ENCODE measurements around the gene EFCAB11. TPM values are rescaled to one million over a fixed set of nuclear protein-coding genes. Genes with fewer than 3 reads are reported as not detected.
A peak's percentile ranks its signal among the peaks of the same experiment; 100 is the strongest.
"Not testable (repeated sequence)": the region's sequence is repeated elsewhere in the genome, so short reads cannot be mapped to it uniquely, and the experiment has no call there.

EFCAB11 gene
- total RNA-seq, 3 donors from 2014 or later, result 6.4 to 13.6 (median 6.9) TPM

- H3K36me3 ChIP-seq, result no peaks in the 10 kb centered on the region
- intact Hi-C loops (cut with DNase I; ENCODE audit: low total_unique reads), result no loop called here
- H3K4me1 ChIP-seq, result no peaks in the 10 kb centered on the region
- H3K9me3 ChIP-seq, result no peaks in the 10 kb centered on the region
- H3K27me3 ChIP-seq, result no peaks in the 10 kb centered on the region
- DNase-seq (ENCODE audit: low spot score in 2 of 2), result no peak
- no peak overlapping the region for H3K27ac ChIP-seq
- TF ChIP-seq, protein P1, sequence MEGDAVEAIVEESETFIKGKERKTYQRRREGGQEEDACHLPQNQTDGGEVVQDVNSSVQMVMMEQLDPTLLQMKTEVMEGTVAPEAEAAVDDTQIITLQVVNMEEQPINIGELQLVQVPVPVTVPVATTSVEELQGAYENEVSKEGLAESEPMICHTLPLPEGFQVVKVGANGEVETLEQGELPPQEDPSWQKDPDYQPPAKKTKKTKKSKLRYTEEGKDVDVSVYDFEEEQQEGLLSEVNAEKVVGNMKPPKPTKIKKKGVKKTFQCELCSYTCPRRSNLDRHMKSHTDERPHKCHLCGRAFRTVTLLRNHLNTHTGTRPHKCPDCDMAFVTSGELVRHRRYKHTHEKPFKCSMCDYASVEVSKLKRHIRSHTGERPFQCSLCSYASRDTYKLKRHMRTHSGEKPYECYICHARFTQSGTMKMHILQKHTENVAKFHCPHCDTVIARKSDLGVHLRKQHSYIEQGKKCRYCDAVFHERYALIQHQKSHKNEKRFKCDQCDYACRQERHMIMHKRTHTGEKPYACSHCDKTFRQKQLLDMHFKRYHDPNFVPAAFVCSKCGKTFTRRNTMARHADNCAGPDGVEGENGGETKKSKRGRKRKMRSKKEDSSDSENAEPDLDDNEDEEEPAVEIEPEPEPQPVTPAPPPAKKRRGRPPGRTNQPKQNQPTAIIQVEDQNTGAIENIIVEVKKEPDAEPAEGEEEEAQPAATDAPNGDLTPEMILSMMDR (IDR thresholded peaks at IDR 0.05), result no peak
- no peak for TF ChIP-seq POLR2AphosphoS5 (IDR thresholded peaks at IDR 0.05)
- TF ChIP-seq POLR2A (IDR thresholded peaks at IDR 0.05), result no peak
- no peak overlapping the region for H3K4me3 ChIP-seq
These were observed 55.2 kb downstream of the EFCAB11 start for GRCh38 chr14:89899291-89899690.

DNA sequence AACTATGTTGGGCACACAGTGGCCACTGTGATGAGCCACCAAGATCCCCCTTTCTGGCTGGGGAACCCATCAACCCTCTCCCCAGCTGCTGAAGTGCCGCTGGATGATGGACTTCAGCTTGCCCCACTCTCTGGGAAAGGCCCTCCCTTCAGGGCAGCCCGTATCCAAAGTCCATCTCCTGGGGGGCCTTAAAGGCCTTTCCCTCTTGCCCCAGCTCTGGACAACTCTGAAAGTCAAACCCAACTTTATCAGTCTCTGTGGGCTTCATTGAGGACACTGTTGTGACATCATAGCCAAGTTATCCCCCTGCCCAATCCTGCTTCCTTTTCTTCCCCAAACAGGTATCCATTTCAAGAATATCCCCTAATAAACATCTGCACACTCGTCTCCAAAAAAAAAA lies 61.1 kb downstream of the EFCAB11 start:
- H3K9me3 ChIP-seq; H3K4me1 ChIP-seq; H3K27me3 ChIP-seq; H3K4me3 ChIP-seq; intact Hi-C loops (cut with DNase I; ENCODE audit: low total_unique reads); H3K27ac ChIP-seq; H3K36me3 ChIP-seq; DNase-seq (ENCODE audit: low spot score in 2 of 2): not testable (repeated sequence)

- Histone ChIP-seq H3K27me3 (no peaks in the 10 kb centered on the region), H3K9me3 (no peaks in the 10 kb centered on the region), H3K27ac (no peak overlapping the region), H3K36me3 (no peaks in the 10 kb centered on the region), H3K4me1 (no peaks in the 10 kb centered on the region), H3K4me3 (no peak overlapping the region)
- intact Hi-C loops (cut with DNase I; ENCODE audit: low total_unique reads), result no loop called here
- TF ChIP-seq POLR2A (IDR thresholded peaks at IDR 0.05) (no peak), POLR2AphosphoS5 (IDR thresholded peaks at IDR 0.05) (no peak)
- TF ChIP-seq, protein P1 (IDR thresholded peaks at IDR 0.05), result no peak
- no peak for DNase-seq (ENCODE audit: low spot score in 2 of 2)
These were observed 61.6 kb downstream of the EFCAB11 start for GRCh38 chr14:89892953-89893352.

GRCh38 chr14:89891721-89892120 lies 62.8 kb downstream of the EFCAB11 start:
- H3K27me3 ChIP-seq; H3K4me3 ChIP-seq; H3K4me1 ChIP-seq; H3K27ac ChIP-seq; H3K9me3 ChIP-seq; H3K36me3 ChIP-seq; intact Hi-C loops (cut with DNase I; ENCODE audit: low total_unique reads); DNase-seq (ENCODE audit: low spot score in 2 of 2): not testable (repeated sequence)

- DNase-seq (ENCODE audit: low spot score in 2 of 2), result no peak
- no peak overlapping the region for H3K27ac ChIP-seq
- TF ChIP-seq, protein P1 (IDR thresholded peaks at IDR 0.05), result no peak
- TF ChIP-seq POLR2AphosphoS5 (IDR thresholded peaks at IDR 0.05) (no peak), POLR2A (IDR thresholded peaks at IDR 0.05) (no peak)
- no peaks in the 10 kb centered on the region for H3K9me3 ChIP-seq
- no peaks in the 10 kb centered on the region for H3K27me3 ChIP-seq
- no peaks in the 10 kb centered on the region for H3K4me1 ChIP-seq
- no peak overlapping the region for H3K4me3 ChIP-seq
- intact Hi-C loops (cut with DNase I; ENCODE audit: low total_unique reads), result no loop called here
- no peaks in the 10 kb centered on the region for H3K36me3 ChIP-seq
These were observed 63.5 kb downstream of the EFCAB11 start for GRCh38 chr14:89891055-89891454.

DNA sequence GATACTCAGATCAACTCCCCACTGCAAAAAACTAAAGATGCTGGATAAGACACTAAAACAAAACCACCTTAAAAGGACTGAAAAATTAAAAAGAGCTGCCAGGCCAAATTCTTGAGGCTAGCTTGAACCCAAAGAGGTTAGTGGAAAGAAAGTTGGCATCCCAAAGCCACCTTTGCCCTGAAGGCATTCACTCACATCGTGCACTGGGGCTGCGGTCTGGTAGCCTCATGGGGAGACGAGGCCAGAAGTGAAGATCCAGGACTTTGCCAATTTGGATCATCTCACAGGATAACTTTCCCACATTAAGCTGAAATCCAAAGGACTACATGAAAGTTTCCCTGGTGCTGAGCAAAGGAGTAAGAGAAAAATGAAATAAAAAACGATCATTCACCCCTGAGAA lies 63.9 kb downstream of the EFCAB11 start:
- H3K4me3 ChIP-seq, result no peak overlapping the region
- no peaks in the 10 kb centered on the region for H3K27me3 ChIP-seq
- H3K27ac ChIP-seq, result no peak overlapping the region
- intact Hi-C loops (cut with DNase I; ENCODE audit: low total_unique reads), result no loop called here
- DNase-seq (ENCODE audit: low spot score in 2 of 2), result peak in 1 of 2 donors; percentile 49
- no peak for TF ChIP-seq POLR2A (IDR thresholded peaks at IDR 0.05)
- TF ChIP-seq, protein P1 (IDR thresholded peaks at IDR 0.05), result no peak
- TF ChIP-seq POLR2AphosphoS5 (IDR thresholded peaks at IDR 0.05), result no peak
- H3K4me1 ChIP-seq, result no peaks in the 10 kb centered on the region
- H3K9me3 ChIP-seq, result no peaks in the 10 kb centered on the region
- H3K36me3 ChIP-seq, result no peaks in the 10 kb centered on the region

Data from breast epithelium (tissue), 4 donors.